T-cell (primary cell): ENCODE measurements around the gene NPRL2. TPM values are rescaled to one million over a fixed set of nuclear protein-coding genes. Genes with fewer than 3 reads are reported as not detected.

ENCODE experiments used
- ATAC-seq, 4 experiments: fragments of 200-7000 bp in 3 of 4; fragments of 150-1000 bp in 1 of 4; cut with Tn5 transposase; replicated peaks in 1 of 4; 1 replicate in 3 of 4; 2 replicates in 1 of 4; pipeline ENCODE4 v1.10.0; 2021; ENCODE audit warnings: moderate library complexity in 3 of 4, mild to moderate bottlenecking in 2 of 4, moderate number of reproducible peaks in 1 of 4
- CTCF ChIA-PET, 2 donors: fragments of 300-600 bp; sonication (Branson Sonifier 250); formaldehyde crosslinking; loops; one replicate each; lab custom pipeline; 2022; ENCODE audit warnings: antibody characterized with exemption in 2 of 2; lab: Charles Lee
- POLR2A ChIA-PET, 2 donors: fragments of 300-600 bp; sonication (Branson Sonifier 250); formaldehyde crosslinking; loops; one replicate each; lab custom pipeline; 2022; ENCODE audit warnings: antibody characterized with exemption in 2 of 2; lab: Charles Lee
- DNase-seq, 35 experiments: peaks; one replicate each; pipeline versions ENCODE4 v3.0.0 to v3.0.0-alpha.2; 2013 to 2023
- H3K27ac ChIP-seq: one replicate; pipeline ENCODE4 v1.5.1; 2013; ENCODE audit warnings: low read length
- H3K27me3 ChIP-seq, 2 experiments: replicated peaks in 1 of 2; 1 replicate in 1 of 2; 2 replicates in 1 of 2; pipeline versions ENCODE4 v1.6.1 to v1.7.0; 2013; ENCODE audit warnings: low read length in 1 of 2, mixed read lengths in 1 of 2; ENCODE audit not compliant: control insufficient read depth in 2 of 2, insufficient read depth in 2 of 2; ENCODE audit errors: extremely low read depth in 1 of 2
- H3K36me3 ChIP-seq, 2 donors: 1 replicate in 1 of 2; 2 replicates in 1 of 2; pipeline versions ENCODE4 v1.6.1 to v1.7.0; 2013; ENCODE audit warnings: low read length in 1 of 2; ENCODE audit not compliant: control insufficient read depth in 2 of 2, insufficient read depth in 1 of 2; ENCODE audit errors: extremely low read depth in 1 of 2
- H3K4me1 ChIP-seq, 2 experiments: 1 replicate in 1 of 2; 2 replicates in 1 of 2; pipeline versions ENCODE4 v1.6.1 to v1.7.0; 2013; ENCODE audit warnings: low read length in 2 of 2, mixed read lengths in 1 of 2; ENCODE audit not compliant: insufficient read depth in 2 of 2, control insufficient read depth in 1 of 2; ENCODE audit errors: extremely low read depth in 1 of 2
- H3K4me3 ChIP-seq, 2 donors: 1 replicate in 1 of 2; 2 replicates in 1 of 2; pipeline versions ENCODE4 v1.5.1 to v1.7.0; 2013; ENCODE audit warnings: mild to moderate bottlenecking in 2 of 2, low read length in 1 of 2, moderate library complexity in 1 of 2; ENCODE audit not compliant: control insufficient read depth in 1 of 2; ENCODE audit errors: extremely low read depth in 1 of 2
- H3K9me3 ChIP-seq: 2 replicates; pipeline ENCODE4 v1.7.0; 2013
- H3K27ac Mint-ChIP-seq, 2 donors: one replicate each; pipeline ENCODE4 v1.8.0; 2020 to 2021; ENCODE audit warnings: mild to moderate bottlenecking in 2 of 2, mixed read lengths in 2 of 2
- H3K27me3 Mint-ChIP-seq, 2 donors: one replicate each; pipeline ENCODE4 v1.8.0; 2021 to 2022; ENCODE audit warnings: mixed read lengths in 2 of 2
- H3K36me3 Mint-ChIP-seq: one replicate; pipeline ENCODE4 v1.8.0; 2021; ENCODE audit warnings: mixed read lengths
- H3K4me1 Mint-ChIP-seq, 3 donors: one replicate each; pipeline ENCODE4 v1.8.0; 2020 to 2022; ENCODE audit warnings: mixed read lengths in 3 of 3, mild to moderate bottlenecking in 1 of 3
- H3K4me3 Mint-ChIP-seq, 3 donors: one replicate each; pipeline ENCODE4 v1.8.0; 2020 to 2022; ENCODE audit warnings: mild to moderate bottlenecking in 3 of 3, mixed read lengths in 3 of 3, moderate library complexity in 3 of 3
- H3K9me3 Mint-ChIP-seq, 3 donors: one replicate each; pipeline ENCODE4 v1.8.0; 2020 to 2022; ENCODE audit warnings: mixed read lengths in 3 of 3
- WGBS: methylation state at CpG from one replicate; pipeline ENCODE4 v1.1.5; 2013; ENCODE audit warnings: missing lambda C conversion rate; ENCODE audit not compliant: insufficient coverage; 5-methylcytosine and 5-hydroxymethylcytosine counted together
- total RNA-seq, 35 experiments: library from RNA in 6 of 35; stranded (reverse) in 6 of 35; fragments of 120-200 nt in 1 of 35; gene quantifications; one replicate each; pipeline versions ENCODE4 v1.2.1 to v1.2.4 and lab custom pipeline; 2013 to 2026

Gene NPRL2
- total RNA-seq, 5 donors from 2014 or later (not counting 1 experiment from before 2014, with no cell fraction given): 26.6 to 52.2 (median 48.1) TPM

GRCh38 chr3:50347187-50347813 lies 3.3 kb downstream of the NPRL2 start:
- no peaks in the 10 kb centered on the region for H3K27me3 Mint-ChIP-seq
- 98% methylated on average over 4 of the region's 14 CpGs for whole genome bisulfite sequencing
- POLR2A ChIA-PET: interaction anchor here in 1 of 2 donors (0.6 to 0.7 kb wide), 2 partner anchors 11 to 18 kb away, joined by 3 to 8 read pairs; no protein-coding TSS in a partner anchor

DNA sequence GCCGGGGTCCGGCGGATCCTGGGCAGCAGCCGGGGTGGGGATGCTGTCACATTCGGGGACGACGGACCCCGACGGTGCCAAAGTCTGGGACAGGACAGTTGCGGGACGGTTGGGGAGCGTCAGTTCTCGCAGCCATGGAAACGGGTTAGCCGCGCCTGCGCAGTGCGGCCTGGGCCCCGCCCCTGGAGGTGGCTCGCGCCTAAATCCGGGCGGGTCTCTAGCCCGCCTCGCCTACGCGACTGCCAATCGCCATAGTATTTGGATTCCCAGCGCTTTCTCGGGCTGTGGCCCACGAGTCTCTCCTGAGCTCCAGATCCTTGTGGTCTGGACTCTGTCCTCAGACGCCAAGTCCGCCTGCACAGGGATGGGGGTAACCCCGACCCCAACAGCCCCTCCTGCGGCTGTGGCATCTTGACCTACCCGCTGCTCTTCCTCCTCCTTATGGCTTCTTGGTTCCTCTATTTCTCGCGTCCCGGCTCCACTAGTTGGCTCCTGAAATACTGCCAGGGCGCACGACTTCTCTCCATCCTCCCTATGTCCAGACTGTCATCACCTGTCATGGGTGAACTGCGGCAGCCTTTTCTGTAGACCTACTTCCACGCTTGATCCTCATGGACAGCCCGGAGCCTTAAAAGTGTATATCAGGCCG lies 4.9 kb downstream of the NPRL2 start, which contains the start of gene ZMYND10:
ZMYND10 (minus strand) TSS at position 147 of the 649 bp plus-strand sequence. CDS start 153 bp downstream, outside the sequence.
- H3K27ac ChIP-seq: no peak within 1 kb of the TSS
- peaks cover 19 to 79% of the 10 kb centered on the region in 2 experiments for H3K4me1 ChIP-seq
- H3K27me3 Mint-ChIP-seq: no peaks in the 10 kb centered on the region
- H3K27me3 ChIP-seq: no peaks in the 10 kb centered on the region
- peak within 1 kb of the TSS; percentile 32 to 74 (median 49) for H3K4me3 Mint-ChIP-seq
- H3K36me3 Mint-ChIP-seq: peaks cover 16% of the 10 kb centered on the region
- CTCF ChIA-PET: interaction anchor here in 1 of 2 donors (0.6 kb wide), 1 partner anchor 9 kb away, joined by 3 read pairs; no protein-coding TSS in a partner anchor
- WGBS: 16% methylated on average over 43 of the region's 45 CpGs
- no peaks in the 10 kb centered on the region for H3K9me3 Mint-ChIP-seq
- peak; percentile 30 to 86 (median 65) for DNase-seq
- peak within 1 kb of the TSS; percentile 52 to 58 for H3K27ac Mint-ChIP-seq
- POLR2A ChIA-PET: no interaction called here
- H3K9me3 ChIP-seq: no peaks in the 10 kb centered on the region
- peak within 1 kb of the TSS; percentile 20 to 36 for H3K4me3 ChIP-seq
- peaks cover 46 to 66% (median 60%) of the 10 kb centered on the region in 3 donors for H3K4me1 Mint-ChIP-seq
- ATAC-seq: peak; percentile 14 to 48 (median 22)
- peaks cover 0 to 19% of the 10 kb centered on the region in 2 donors for H3K36me3 ChIP-seq

More at GRCh38 chr3:50347187-50347813, 3.3 kb downstream of the NPRL2 start:
- peaks cover 16% of the 10 kb centered on the region for H3K36me3 Mint-ChIP-seq
- H3K4me3 Mint-ChIP-seq: peak overlapping the region in 2 of 3 donors; percentile 6 to 74
- H3K27me3 ChIP-seq: no peaks in the 10 kb centered on the region
- CTCF ChIA-PET: interaction anchor here in 1 of 2 donors (0.6 to 1.8 kb wide), 14 partner anchors 9 to 292 kb away, joined by 3 to 13 read pairs (median 4); partner anchors contain the start of genes CISH and TUSC2
- no peaks in the 10 kb centered on the region for H3K9me3 Mint-ChIP-seq
- no peak overlapping the region for H3K27ac ChIP-seq
- H3K4me1 ChIP-seq: peaks cover 22 to 76% of the 10 kb centered on the region in 2 experiments
- ATAC-seq (no peak), DNase-seq (peak; percentile 47 to 90 (median 71))
- peaks cover 0 to 22% of the 10 kb centered on the region in 2 donors for H3K36me3 ChIP-seq
- peak overlapping the region; percentile 63 to 68 for H3K27ac Mint-ChIP-seq
- no peaks in the 10 kb centered on the region for H3K9me3 ChIP-seq
- H3K4me3 ChIP-seq: no peak overlapping the region
- H3K4me1 Mint-ChIP-seq: peaks cover 56 to 71% (median 63%) of the 10 kb centered on the region in 3 donors

- no peak overlapping the region for H3K27ac ChIP-seq
- H3K27me3 ChIP-seq: no peaks in the 10 kb centered on the region
- Mint-ChIP-seq H3K36me3 (peaks cover 14% of the 10 kb centered on the region), H3K4me3 (peak overlapping the region in 2 of 3 donors; percentile 9 to 74), H3K4me1 (peaks cover 40 to 63% (median 55%) of the 10 kb centered on the region in 3 donors), H3K9me3 (no peaks in the 10 kb centered on the region), H3K27ac (peak overlapping the region in 1 of 2 donors; percentile 2), H3K27me3 (no peaks in the 10 kb centered on the region)
- ATAC-seq (no peak), DNase-seq (no peak)
- H3K4me3 ChIP-seq: no peak overlapping the region
- 87% methylated on average over 8 of the region's 8 CpGs for WGBS
- H3K9me3 ChIP-seq: no peaks in the 10 kb centered on the region
- ChIA-PET CTCF (interaction anchor here in 1 of 2 donors (1.1 kb wide), 1 partner anchor 11 kb away, joined by 3 read pairs; no protein-coding TSS in a partner anchor), POLR2A (no interaction called here)
- peaks cover 20 to 80% of the 10 kb centered on the region in 2 experiments for H3K4me1 ChIP-seq
- H3K36me3 ChIP-seq: peaks cover 0 to 19% of the 10 kb centered on the region in 2 donors
Observed at GRCh38 chr3:50345008-50345407, 5.6 kb downstream of the NPRL2 start.

DNA sequence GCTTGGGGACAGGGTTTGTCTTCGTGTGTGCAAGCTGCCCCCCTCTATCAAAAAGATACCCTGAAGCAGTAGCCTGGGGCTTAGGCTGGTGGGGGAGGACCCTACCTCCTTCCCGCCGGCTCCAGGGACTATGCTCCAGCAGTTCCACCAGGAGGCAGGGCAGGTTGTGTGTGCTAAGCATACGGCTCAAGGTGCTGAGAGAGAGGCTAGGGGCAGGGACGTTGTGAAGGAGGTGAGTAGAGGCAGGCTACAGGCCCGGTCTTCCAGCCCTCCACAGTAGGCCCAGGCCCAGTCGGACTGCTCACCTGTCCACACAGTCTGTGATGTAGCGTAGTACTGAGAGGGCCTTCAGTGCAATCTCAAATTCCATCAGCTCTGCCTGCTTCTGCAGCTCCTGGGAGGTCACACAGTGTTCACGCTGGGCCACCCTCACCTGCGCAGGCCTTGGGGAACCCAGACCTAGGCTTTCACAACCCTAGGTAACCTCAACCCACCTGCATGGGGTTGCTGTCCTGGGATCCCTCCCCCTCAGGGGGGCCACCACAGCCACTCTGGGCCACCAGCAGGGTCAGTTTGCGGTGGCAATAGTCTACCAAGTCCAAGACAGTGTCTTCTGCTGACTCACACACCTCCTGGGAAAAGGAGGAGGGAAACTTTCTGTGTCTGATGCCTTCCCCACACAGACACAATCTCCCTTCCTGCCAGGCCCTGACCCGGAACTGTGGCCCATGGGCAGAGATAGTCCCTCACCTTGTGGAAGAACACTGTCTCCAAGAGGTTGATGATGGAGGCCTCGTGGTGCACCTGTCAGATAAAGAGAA lies 7.6 kb downstream of the NPRL2 start:
- Mint-ChIP-seq H3K27ac (peak overlapping the region; percentile 87 to 94), H3K36me3 (peaks cover 3% of the 10 kb centered on the region), H3K9me3 (no peaks in the 10 kb centered on the region), H3K4me3 (no peak overlapping the region), H3K4me1 (peaks cover 42 to 63% (median 55%) of the 10 kb centered on the region in 3 donors), H3K27me3 (no peaks in the 10 kb centered on the region)
- 94% methylated on average over 7 of the region's 13 CpGs for WGBS
- CTCF ChIA-PET: no interaction called here
- H3K27ac ChIP-seq: no peak overlapping the region
- POLR2A ChIA-PET: no interaction called here
- no peak overlapping the region for H3K4me3 ChIP-seq
- DNase-seq (no peak), ATAC-seq (no peak)
- no peaks in the 10 kb centered on the region for H3K9me3 ChIP-seq
- no peaks in the 10 kb centered on the region for H3K27me3 ChIP-seq
- H3K36me3 ChIP-seq: peaks cover 0 to 8% of the 10 kb centered on the region in 2 donors
- H3K4me1 ChIP-seq: peaks cover 23 to 80% of the 10 kb centered on the region in 2 experiments

GRCh38 chr3:50341996-50342650 lies 8.5 kb downstream of the NPRL2 start:
- Histone ChIP-seq H3K27ac (peak overlapping the region; percentile 97), H3K4me3 (no peak overlapping the region), H3K27me3 (no peaks in the 10 kb centered on the region), H3K9me3 (no peaks in the 10 kb centered on the region), H3K36me3 (no peaks in the 10 kb centered on the region), H3K4me1 (peaks cover 25 to 77% of the 10 kb centered on the region in 2 experiments)
- WGBS: 94% methylated on average over 13 of the region's 13 CpGs
- peak overlapping the region; percentile 7 to 37 (median 34) for H3K4me3 Mint-ChIP-seq
- H3K9me3 Mint-ChIP-seq: no peaks in the 10 kb centered on the region
- DNase-seq: no peak
- peaks cover 35 to 57% (median 48%) of the 10 kb centered on the region in 3 donors for H3K4me1 Mint-ChIP-seq
- no peaks in the 10 kb centered on the region for H3K27me3 Mint-ChIP-seq
- H3K27ac Mint-ChIP-seq: peak overlapping the region; percentile 87 to 94
- H3K36me3 Mint-ChIP-seq: no peaks in the 10 kb centered on the region
- ChIA-PET POLR2A (no interaction called here), CTCF (no interaction called here)
- ATAC-seq: no peak
